Ovary (tissue), 9 donors: ENCODE results near the gene PPFIA4. TPM values are rescaled to one million over a fixed set of nuclear protein-coding genes. Genes with fewer than 3 reads are reported as not detected.

ENCODE experiments used
- DNase-seq, 5 donors: peaks; one replicate each; pipeline ENCODE4 v3.0.0-alpha.2; 2019 to 2020
- H3K27ac ChIP-seq, 2 donors: fragments of 200-600 bp; one replicate each; pipeline versions ENCODE4 v1.5.1 to v1.8.0; 2019 to 2022
- H3K27me3 ChIP-seq: fragments of 200-600 bp; one replicate; pipeline ENCODE4 v1.8.0; 2022
- H3K36me3 ChIP-seq: fragments of 200-600 bp; sonication (generic); one replicate; pipeline ENCODE4 v1.5.1; 2019
- H3K4me1 ChIP-seq: one replicate; pipeline ENCODE4 v1.8.1; 2013; ENCODE audit warnings: mild to moderate bottlenecking, moderate library complexity; ENCODE audit not compliant: insufficient read depth
- H3K4me3 ChIP-seq: fragments of 200-600 bp; sonication (generic); one replicate; pipeline ENCODE4 v1.5.1; 2017
- H3K9me3 ChIP-seq, 2 donors: fragments of 200-600 bp in 1 of 2; sonication (generic) in 1 of 2; one replicate each; pipeline versions ENCODE4 v1.5.1 to v1.8.1; 2013 to 2019; ENCODE audit warnings: mild to moderate bottlenecking in 1 of 2, moderate library complexity in 1 of 2
- EP300 ChIP-seq: sonication (generic); formaldehyde crosslinking; IDR thresholded peaks from one replicate; pipeline ENCODE4 v1.6.1; 2017; ENCODE audit warnings: antibody characterized with exemption
- POLR2A ChIP-seq: fragments of 450-650 bp; IDR thresholded peaks from one replicate; pipeline ENCODE4 v1.6.1; 2017; ENCODE audit warnings: antibody characterized with exemption, mild to moderate bottlenecking, moderate library complexity
- WGBS, 3 donors: extraction: QIAGEN DNeasy Blood & Tissue Kit in 1 of 3; methylation state at CpG; one replicate each; pipeline versions ENCODE4 v1.1.5 to v1.1.7; 2013 to 2017; 5-methylcytosine and 5-hydroxymethylcytosine counted together
- intact Hi-C, 4 donors: fragments of 100-400 bp; cut with DNase I; formaldehyde crosslinking; loops; one replicate each; pipeline versions ENCODE4 v1.11.0 to v1.15.1; 2022 to 2023
- polyA plus RNA-seq, 2 donors: library from polyadenylated mRNA; stranded (reverse); fragments of 200-250 nt in 1 of 2; fragments of 350-450 nt in 1 of 2; fragmentation: Illumina TruSeq in 1 of 2; extraction: RNeasy Lipid Tissue Mini Kit (QIAGEN cat#74804) in 1 of 2; gene quantifications; one replicate each; pipeline ENCODE4 v1.2.3, GENCODE V29; 2013 to 2014
- total RNA-seq, 7 donors: library from RNA; depleted of rRNA in 2 of 7; stranded (reverse); fragments of >200 nt in 2 of 7; fragmentation: NEBNext Ultra II Directional in 3 of 7; extraction: Animal tissue kit (Norgen Biotek cat#: 25700) in 3 of 7; gene quantifications; one replicate each; pipeline versions ENCODE4 v1.1.0 to v1.2.4, GENCODE V29; 2016 to 2023
- TF ChIP-seq, protein P1 (sequence below), 3 donors: fragments of 450-650 bp in 2 of 3; fragments of 200-600 bp in 1 of 3; IDR thresholded peaks; one replicate each; pipeline versions ENCODE4 v1.5.1 to v1.8.0; 2016 to 2022; ENCODE audit warnings: antibody characterized with exemption in 3 of 3, mild to moderate bottlenecking in 1 of 3
- donor health status: DM: no; HTN: no; CAD: no; lungs with moderate emphysema.
- donor health status: DM: no; HTN: no; CAD: no.
- donor health status: Bipolar disorder and iron deficiency.
- donor health status: DM: yes; HTN: yes; CAD: no.
- donor health status: DM: no; HTN: no; CAD: no.
- donor health status: DM: yes; HTN: yes; CAD: no.

PPFIA4 gene
- total and polyA plus RNA-seq, 9 donors, result 0.35 to 2.6 (median 1.4) TPM

DNA sequence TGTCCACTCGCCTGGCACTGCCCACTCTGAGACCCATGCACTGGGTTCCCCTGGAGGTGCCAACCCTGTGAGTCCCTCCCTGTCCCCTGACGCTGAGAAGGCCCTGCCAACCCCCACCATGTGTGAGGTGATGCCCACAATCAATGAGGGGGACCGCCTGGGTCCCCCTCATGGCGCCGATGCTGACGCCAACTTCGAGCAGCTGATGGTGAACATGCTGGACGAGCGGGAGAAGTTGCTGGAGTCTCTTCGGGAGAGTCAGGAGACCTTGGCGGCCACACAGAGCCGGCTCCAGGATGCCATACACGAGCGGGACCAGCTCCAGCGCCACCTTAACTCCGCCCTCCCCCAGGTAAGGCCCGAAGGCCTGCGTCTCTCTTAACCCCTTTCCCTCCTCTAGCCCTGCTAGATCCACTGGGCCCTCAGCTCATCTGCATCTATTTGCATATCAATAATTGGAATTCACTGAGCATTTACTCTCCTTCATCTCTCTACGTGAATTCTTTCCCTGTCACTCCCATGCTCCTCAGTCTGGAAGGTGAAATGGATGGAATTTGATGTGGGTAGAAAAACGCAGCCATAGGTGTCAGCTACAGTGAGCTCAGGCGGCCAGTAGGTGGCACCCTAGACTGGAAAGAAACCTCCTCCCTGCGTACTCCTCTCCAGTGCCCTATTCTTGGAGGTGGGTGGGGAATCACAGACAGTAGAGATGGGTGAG lies 12.8 kb downstream of the PPFIA4 start:
- WGBS, 3 donors, result 49 to 61% (median 49%) methylated on average over 20 to 22 of the region's 22 CpGs
- Histone ChIP-seq H3K4me3 (no peak overlapping the region), H3K27ac (no peak overlapping the region), H3K27me3 (no peaks in the 10 kb centered on the region), H3K4me1 (no peaks in the 10 kb centered on the region), H3K36me3 (no peaks in the 10 kb centered on the region), H3K9me3 (no peaks in the 10 kb centered on the region)
- intact Hi-C loops, result loop anchor here in 3 of 4 donors (2.0 to 5.0 kb wide), 2 partner anchors 178 to 180 kb away; no protein-coding TSS in a partner anchor
- peak; percentile 64 to 81 (median 76) for DNase-seq
- TF ChIP-seq POLR2A (no peak), EP300 (no peak)
- TF ChIP-seq, protein P1, sequence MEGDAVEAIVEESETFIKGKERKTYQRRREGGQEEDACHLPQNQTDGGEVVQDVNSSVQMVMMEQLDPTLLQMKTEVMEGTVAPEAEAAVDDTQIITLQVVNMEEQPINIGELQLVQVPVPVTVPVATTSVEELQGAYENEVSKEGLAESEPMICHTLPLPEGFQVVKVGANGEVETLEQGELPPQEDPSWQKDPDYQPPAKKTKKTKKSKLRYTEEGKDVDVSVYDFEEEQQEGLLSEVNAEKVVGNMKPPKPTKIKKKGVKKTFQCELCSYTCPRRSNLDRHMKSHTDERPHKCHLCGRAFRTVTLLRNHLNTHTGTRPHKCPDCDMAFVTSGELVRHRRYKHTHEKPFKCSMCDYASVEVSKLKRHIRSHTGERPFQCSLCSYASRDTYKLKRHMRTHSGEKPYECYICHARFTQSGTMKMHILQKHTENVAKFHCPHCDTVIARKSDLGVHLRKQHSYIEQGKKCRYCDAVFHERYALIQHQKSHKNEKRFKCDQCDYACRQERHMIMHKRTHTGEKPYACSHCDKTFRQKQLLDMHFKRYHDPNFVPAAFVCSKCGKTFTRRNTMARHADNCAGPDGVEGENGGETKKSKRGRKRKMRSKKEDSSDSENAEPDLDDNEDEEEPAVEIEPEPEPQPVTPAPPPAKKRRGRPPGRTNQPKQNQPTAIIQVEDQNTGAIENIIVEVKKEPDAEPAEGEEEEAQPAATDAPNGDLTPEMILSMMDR (IDR thresholded peaks at IDR 0.05), result peak; percentile 66 to 86 (median 75)

DNA sequence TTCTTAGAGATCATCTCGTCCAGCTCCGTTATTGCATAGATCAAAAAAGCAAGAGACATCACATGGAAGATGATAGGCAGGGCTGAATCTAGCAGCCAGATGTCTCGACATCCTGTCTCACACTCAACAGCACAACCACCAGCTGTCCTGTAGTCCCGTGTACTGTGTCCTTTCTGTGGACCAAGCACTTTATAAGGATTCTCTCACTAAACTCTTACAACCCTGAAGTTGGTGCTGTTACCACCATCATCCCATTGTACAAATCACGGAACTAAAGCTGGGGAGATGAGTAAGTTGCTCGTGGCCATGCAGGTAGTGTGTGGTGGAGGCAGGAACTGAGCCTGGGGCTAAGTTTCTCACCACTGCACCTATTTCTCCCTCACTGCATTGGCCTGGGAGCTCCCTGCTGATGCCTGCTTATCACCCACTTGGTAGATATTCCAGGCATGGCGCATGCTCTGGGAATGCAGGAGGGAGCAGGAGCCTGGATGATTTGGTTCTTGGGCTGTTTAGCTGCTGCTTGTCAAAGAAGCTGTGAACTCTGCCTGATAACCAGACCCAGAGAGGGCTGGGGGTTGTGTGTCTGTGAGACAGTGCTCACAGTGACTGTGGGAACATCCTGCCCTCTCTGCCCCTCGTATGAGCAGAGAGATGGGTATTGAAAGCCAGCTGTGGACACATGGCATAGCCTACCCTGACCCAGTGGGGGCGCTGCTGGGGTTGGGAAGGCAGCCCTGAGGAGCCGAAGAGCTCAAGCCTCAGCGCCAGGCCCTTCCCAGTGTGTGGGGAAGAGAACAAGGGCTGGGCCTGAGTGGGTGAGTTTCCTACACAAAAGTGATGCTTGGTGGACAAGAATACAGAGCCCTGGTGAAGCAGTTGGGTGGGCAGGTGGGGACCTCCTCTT lies 13.6 kb downstream of the PPFIA4 start:
- intact Hi-C loops, result loop anchor here (2.0 to 5.0 kb wide), 2 partner anchors 177 to 179 kb away; no protein-coding TSS in a partner anchor
- Histone ChIP-seq H3K36me3 (no peaks in the 10 kb centered on the region), H3K27me3 (no peaks in the 10 kb centered on the region), H3K4me1 (no peaks in the 10 kb centered on the region), H3K9me3 (no peaks in the 10 kb centered on the region), H3K27ac (no peak overlapping the region), H3K4me3 (no peak overlapping the region)
- WGBS, 3 donors, result 56 to 59% (median 57%) methylated on average over 11 of the region's 11 CpGs
- TF ChIP-seq EP300 (no peak), POLR2A (no peak)
- TF ChIP-seq, protein P1 (IDR thresholded peaks at IDR 0.05), result peak in 2 of 3 donors; percentile 1 to 6
- DNase-seq, result no peak

GRCh38 chr1:203040513-203041275 lies 14.4 kb downstream of the PPFIA4 start:
- H3K4me1 ChIP-seq, result no peaks in the 10 kb centered on the region
- DNase-seq, result no peak
- H3K9me3 ChIP-seq, result no peaks in the 10 kb centered on the region
- no peak overlapping the region for H3K4me3 ChIP-seq
- 55 to 60% (median 58%) methylated on average over 5 of the region's 5 CpGs for WGBS, 3 donors
- no peaks in the 10 kb centered on the region for H3K36me3 ChIP-seq
- intact Hi-C loops, result loop anchor here in 1 of 4 donors (5.0 kb wide), 1 partner anchor 177 kb away; no protein-coding TSS in a partner anchor
- H3K27ac ChIP-seq, result no peak overlapping the region
- no peaks in the 10 kb centered on the region for H3K27me3 ChIP-seq
- TF ChIP-seq EP300, result no peak
- TF ChIP-seq, protein P1 (IDR thresholded peaks at IDR 0.05), result no peak
- no peak for TF ChIP-seq POLR2A

- WGBS, 3 donors, result 79 to 90% (median 82%) methylated on average over 3 of the region's 3 CpGs
- TF ChIP-seq EP300, result no peak
- TF ChIP-seq POLR2A, result no peak
- TF ChIP-seq, protein P1 (IDR thresholded peaks at IDR 0.05), result no peak
Observed at GRCh38 chr1:203041351-203041932, 15.2 kb downstream of the PPFIA4 start.

More at GRCh38 chr1:203041351-203041932, 15.2 kb downstream of the PPFIA4 start:
- Histone ChIP-seq H3K9me3 (no peaks in the 10 kb centered on the region), H3K27me3 (no peaks in the 10 kb centered on the region), H3K36me3 (no peaks in the 10 kb centered on the region), H3K4me3 (no peak overlapping the region), H3K27ac (no peak overlapping the region), H3K4me1 (no peaks in the 10 kb centered on the region)
- no peak for DNase-seq
- intact Hi-C loops, result loop anchor here in 1 of 4 donors (5.0 kb wide), 1 partner anchor 176 kb away; no protein-coding TSS in a partner anchor
